Skin epidermis (tissue), 12 donors: ENCODE data around the gene MYRFL.

ENCODE experiments used
- H3K27ac ChIP-seq, 21 experiments: fragments of 200-600 bp; sonication (generic) in 11 of 21; one replicate each; pipeline ENCODE4 v1.5.0; 2020; ENCODE audit warnings: mild to moderate bottlenecking in 3 of 21, inconsistent platforms in 2 of 21, moderate library complexity in 2 of 21
- H3K4me3 ChIP-seq, 7 experiments: fragments of 200-600 bp; sonication (generic) in 2 of 7; one replicate each; pipeline ENCODE4 v1.5.0; 2020; ENCODE audit warnings: inconsistent platforms in 2 of 7, mild to moderate bottlenecking in 2 of 7, moderate library complexity in 1 of 7

Gene MYRFL

GRCh38 chr12:69921831-69922230 lies 96.8 kb downstream of the MYRFL start:
- H3K27ac ChIP-seq, result no peak overlapping the region
- no peak overlapping the region for H3K4me3 ChIP-seq

- Histone ChIP-seq H3K27ac (no peak overlapping the region), H3K4me3 (no peak overlapping the region)
Measured at GRCh38 chr12:69922999-69923398, 98.0 kb downstream of the MYRFL start.

- H3K4me3 ChIP-seq, result no peak overlapping the region
- no peak overlapping the region for H3K27ac ChIP-seq
Measured at GRCh38 chr12:69925291-69925690, 100.3 kb downstream of the MYRFL start.

- H3K27ac ChIP-seq, result no peak overlapping the region
- no peak overlapping the region for H3K4me3 ChIP-seq
Measured at GRCh38 chr12:69927164-69927563, 102.1 kb downstream of the MYRFL start.

GRCh38 chr12:69929125-69929524 lies 104.1 kb downstream of the MYRFL start:
- H3K4me3 ChIP-seq, result no peak overlapping the region
- H3K27ac ChIP-seq, result peak overlapping the region in 1 of 21 experiments; percentile 26

- Histone ChIP-seq H3K27ac (peak overlapping the region in 1 of 21 experiments; percentile 26), H3K4me3 (no peak overlapping the region)
Measured at GRCh38 chr12:69929531-69929930, 104.5 kb downstream of the MYRFL start.

GRCh38 chr12:69931569-69931968 lies 106.5 kb downstream of the MYRFL start:
- Histone ChIP-seq H3K27ac (no peak overlapping the region), H3K4me3 (no peak overlapping the region)

GRCh38 chr12:69932154-69932553 lies 107.1 kb downstream of the MYRFL start:
- no peak overlapping the region for H3K4me3 ChIP-seq
- H3K27ac ChIP-seq, result no peak overlapping the region

GRCh38 chr12:69932676-69933552 lies 107.9 kb downstream of the MYRFL start:
- H3K27ac ChIP-seq, result no peak overlapping the region

GRCh38 chr12:69934011-69934410 lies 109.0 kb downstream of the MYRFL start:
- Histone ChIP-seq H3K4me3 (no peak overlapping the region), H3K27ac (no peak overlapping the region)

More at GRCh38 chr12:69932676-69933552, 107.9 kb downstream of the MYRFL start:
- H3K4me3 ChIP-seq, result no peak overlapping the region

GRCh38 chr12:69935651-69936100 lies 110.6 kb downstream of the MYRFL start:
- Histone ChIP-seq H3K4me3 (no peak overlapping the region), H3K27ac (peak overlapping the region in 5 of 21 experiments; percentile 12 to 47 (median 34))

- Histone ChIP-seq H3K27ac (peak overlapping the region in 3 of 21 experiments; percentile 12 to 47 (median 37)), H3K4me3 (no peak overlapping the region)
Measured at GRCh38 chr12:69936214-69936731, 111.2 kb downstream of the MYRFL start.

- Histone ChIP-seq H3K27ac (peak overlapping the region in 1 of 21 experiments; percentile 47), H3K4me3 (no peak overlapping the region)
Measured at GRCh38 chr12:69936766-69937165, 111.7 kb downstream of the MYRFL start.

- Histone ChIP-seq H3K27ac (no peak overlapping the region), H3K4me3 (no peak overlapping the region)
Measured at GRCh38 chr12:69947123-69947522, 122.1 kb downstream of the MYRFL start.

GRCh38 chr12:69947897-69948296 lies 122.9 kb downstream of the MYRFL start:
- Histone ChIP-seq H3K27ac (no peak overlapping the region), H3K4me3 (no peak overlapping the region)

- Histone ChIP-seq H3K4me3 (no peak overlapping the region), H3K27ac (no peak overlapping the region)
Measured at GRCh38 chr12:69948851-69949250, 123.8 kb downstream of the MYRFL start.

- no peak overlapping the region for H3K27ac ChIP-seq
- no peak overlapping the region for H3K4me3 ChIP-seq
Measured at GRCh38 chr12:69949311-69950002, 124.4 kb downstream of the MYRFL start.

- no peak overlapping the region for H3K27ac ChIP-seq
- no peak overlapping the region for H3K4me3 ChIP-seq
Measured at GRCh38 chr12:69951108-69951507, 126.1 kb downstream of the MYRFL start.

GRCh38 chr12:69952890-69953289 lies 127.9 kb downstream of the MYRFL start:
- H3K27ac ChIP-seq, result no peak overlapping the region

GRCh38 chr12:69961246-69961645 lies 136.2 kb downstream of the MYRFL start:
- H3K4me3 ChIP-seq, result no peak overlapping the region
- no peak overlapping the region for H3K27ac ChIP-seq

More at GRCh38 chr12:69952890-69953289, 127.9 kb downstream of the MYRFL start:
- H3K4me3 ChIP-seq, result no peak overlapping the region
